ENCODE results near the gene RPS19.

RPS19 gene
- total RNA-seq = 1,128 to 1,265 reads per million in 2 experiments

GRCh38 chr19:41859618-41860418, at the start of gene RPS19:
Gene RPS19 (plus strand): TSS chr19:41860255. CDS start chr19:41860775, 520 bp downstream.
- peak; percentile 97 for DNase-seq (ENCODE audit: low read depth)

DNA sequence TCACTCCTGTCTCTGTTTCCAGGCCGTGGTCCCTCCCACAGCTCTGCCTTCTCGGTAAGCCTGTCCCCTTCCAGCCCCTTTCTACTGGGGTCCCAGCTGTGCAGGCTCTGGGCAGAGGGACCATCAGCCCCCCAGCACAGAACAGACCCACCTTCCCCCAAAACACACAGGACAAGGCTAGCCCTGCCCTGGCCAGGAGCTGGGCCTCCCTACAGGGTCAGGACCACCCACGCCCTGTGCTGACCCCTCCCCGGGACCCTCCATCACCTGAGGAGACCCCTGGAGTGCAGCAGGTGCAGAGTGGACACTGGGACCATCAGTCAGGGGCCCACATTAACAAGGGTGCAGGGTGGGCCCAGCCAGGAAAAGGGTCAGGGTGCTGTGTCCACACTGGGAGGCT, 49.8 kb upstream of the RPS19 start:
- no peak for DNase-seq (ENCODE audit: low read depth)

DNA sequence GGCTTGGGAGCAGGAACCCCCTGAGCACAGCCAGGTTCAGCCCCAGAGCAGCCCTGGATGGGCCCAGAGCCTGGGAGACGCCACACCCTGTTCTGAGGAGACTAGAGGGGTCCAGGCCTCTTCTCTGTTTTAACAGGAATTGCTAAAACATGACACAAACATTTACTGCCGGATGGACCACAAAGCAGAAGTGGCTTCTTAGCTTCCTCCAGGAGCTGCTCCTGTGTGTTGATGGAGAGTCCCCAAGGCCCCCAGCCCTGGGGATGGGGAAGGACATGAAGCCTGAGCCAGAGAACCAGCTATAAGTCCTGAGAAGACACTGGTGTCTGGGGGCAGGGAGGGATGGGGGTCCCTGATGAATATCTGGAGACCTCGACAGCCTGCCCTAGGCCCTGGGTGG, 49.0 kb upstream of the RPS19 start:
- DNase-seq (ENCODE audit: low read depth) = no peak

- no peak for DNase-seq (ENCODE audit: low read depth)
Observed at GRCh38 chr19:41811981-41812380, 48.1 kb upstream of the RPS19 start.

DNA sequence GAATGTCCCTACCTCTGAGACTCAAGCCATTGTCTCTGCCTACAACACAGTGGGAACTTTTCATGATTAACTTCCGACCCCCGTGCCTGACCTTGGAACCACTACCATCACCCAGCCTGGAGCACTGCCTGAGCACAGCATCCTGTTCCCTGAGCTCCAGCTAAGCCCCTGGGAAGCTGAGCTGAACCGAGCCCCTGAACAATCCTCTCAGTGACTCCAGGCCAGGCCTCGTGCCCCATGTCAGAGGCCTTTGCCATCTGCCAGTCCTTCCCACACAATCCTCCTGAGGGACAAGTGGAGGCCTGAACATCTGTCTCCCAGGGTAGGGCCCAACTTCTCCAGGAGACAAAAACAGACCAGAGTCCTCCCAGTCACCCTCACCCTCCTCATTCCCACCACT, 46.1 kb upstream of the RPS19 start:
- no peak for DNase-seq (ENCODE audit: low read depth)

GRCh38 chr19:41815301-41815700, 44.8 kb upstream of the RPS19 start:
- no peak for DNase-seq (ENCODE audit: low read depth)

GRCh38 chr19:41816761-41817160, 43.3 kb upstream of the RPS19 start:
- DNase-seq (ENCODE audit: low read depth) = no peak

GRCh38 chr19:41821003-41821735, 38.9 kb upstream of the RPS19 start:
- DNase-seq (ENCODE audit: low read depth) = peak; percentile 12

DNA sequence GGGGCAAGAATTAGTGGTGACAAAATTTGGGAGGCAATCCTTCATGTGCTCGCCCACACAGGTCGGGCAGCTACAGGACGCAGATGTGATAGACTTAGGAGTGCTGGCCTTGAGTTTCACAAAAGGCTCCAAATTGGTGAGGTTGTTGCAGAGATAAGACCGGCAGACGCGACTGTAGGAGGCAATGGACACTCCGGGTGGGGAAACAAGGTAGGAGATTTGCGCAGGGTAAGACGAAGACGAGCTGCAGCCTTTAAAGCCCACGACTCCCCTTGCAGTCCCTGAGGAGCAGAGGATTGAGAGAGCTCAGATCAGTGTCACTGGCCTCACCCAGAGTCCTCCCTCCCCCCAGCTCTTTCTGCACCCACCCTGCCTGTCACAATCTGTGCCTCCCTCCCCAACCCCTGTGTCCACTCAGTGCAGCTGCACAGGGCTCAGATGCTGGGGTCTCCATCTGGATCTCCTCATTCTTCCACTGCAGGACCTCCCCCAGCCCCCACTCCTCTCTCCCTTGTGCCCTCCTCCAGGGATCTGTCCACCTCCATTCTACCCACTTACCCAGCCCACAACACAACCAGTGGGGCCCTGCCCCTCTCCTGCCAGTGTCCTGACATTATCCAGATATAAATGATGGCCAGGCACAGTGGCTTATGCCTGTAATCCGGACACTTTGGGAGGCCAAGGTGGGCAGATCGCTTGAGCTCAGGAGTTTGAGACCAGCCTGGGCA, 21.9 kb upstream of the RPS19 start:
- no peak for DNase-seq (ENCODE audit: low read depth)

DNA sequence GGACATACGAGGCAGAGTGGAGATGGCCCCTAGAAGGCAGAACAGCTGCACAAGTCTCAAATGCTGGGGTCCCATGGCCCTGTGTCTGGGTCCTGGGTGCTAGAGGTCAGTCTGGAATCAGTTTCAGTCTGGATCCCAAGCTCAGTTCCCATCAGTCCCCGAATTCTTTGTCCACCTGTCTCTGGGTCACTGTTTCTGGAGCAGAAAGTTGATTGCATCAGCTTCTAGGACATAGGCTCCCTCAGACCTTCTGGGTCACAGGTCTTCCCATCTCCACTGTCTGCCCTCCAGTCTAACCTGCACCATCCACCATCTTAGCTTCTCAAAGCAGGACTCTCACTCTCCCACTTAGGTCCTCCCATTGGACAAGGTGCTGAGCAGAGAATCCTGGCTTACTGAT, 20.8 kb upstream of the RPS19 start:
- no peak for DNase-seq (ENCODE audit: low read depth)

DNA sequence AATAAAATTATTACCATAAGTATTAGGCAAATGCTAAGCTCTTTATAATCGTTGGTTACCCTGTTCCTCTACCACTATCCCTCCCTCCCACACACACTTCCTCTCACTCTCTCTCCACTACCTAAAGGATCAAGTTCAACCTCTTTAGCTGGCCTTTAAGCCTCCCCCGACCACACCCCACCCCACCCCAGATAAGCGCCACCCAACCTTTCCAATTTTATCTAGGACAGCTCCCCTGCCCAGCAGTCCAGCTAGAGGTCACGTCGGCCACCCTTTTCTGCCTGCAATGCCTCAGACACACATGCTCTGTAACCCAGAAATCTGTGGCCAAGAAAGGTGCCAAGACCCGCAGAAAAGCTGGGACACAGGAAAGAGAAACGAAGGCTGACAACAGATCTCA, 16.7 kb upstream of the RPS19 start:
- DNase-seq (ENCODE audit: low read depth) = no peak

DNA sequence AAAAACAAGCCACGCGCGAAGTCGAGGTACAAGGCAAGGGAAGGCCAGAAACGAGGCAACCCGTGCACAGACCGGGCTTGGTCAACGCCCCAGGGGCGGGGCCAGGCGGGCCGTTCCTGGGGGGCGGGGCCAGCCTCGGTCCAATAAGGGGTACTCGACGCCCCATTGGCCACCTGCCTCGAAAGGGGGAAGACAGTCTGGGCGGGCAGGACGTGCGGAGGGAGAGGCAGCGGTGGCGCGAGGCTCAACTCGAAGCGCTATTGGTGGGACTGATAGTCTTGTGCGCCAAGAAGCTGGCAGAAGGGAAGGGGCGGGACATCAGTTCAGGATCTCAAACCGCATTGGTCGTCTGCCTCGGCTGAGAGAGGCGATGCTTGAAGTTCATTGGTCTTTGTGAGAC, 15.5 kb upstream of the RPS19 start, which contains the start of gene LYPD4:
Gene LYPD4 (minus strand): TSS at position 83 of the 400 bp plus-strand sequence. CDS start 5,398 bp downstream, outside the sequence.
- no peak for DNase-seq (ENCODE audit: low read depth)

- DNase-seq (ENCODE audit: low read depth) = no peak
Observed at GRCh38 chr19:41845001-41845050, 15.2 kb upstream of the RPS19 start, which contains the start of gene DMRTC2. Gene DMRTC2 (plus strand): TSS chr19:41845042. CDS start chr19:41847429, 2,387 bp downstream.

- DNase-seq (ENCODE audit: low read depth) = no peak
Observed at GRCh38 chr19:41845051-41845590, 14.9 kb upstream of the RPS19 start.

- DNase-seq (ENCODE audit: low read depth) = no peak
Observed at GRCh38 chr19:41847351-41848105, 12.5 kb upstream of the RPS19 start.

GRCh38 chr19:41848666-41849065, 11.4 kb upstream of the RPS19 start:
- DNase-seq (ENCODE audit: low read depth) = no peak

- no peak for DNase-seq (ENCODE audit: low read depth)
Observed at GRCh38 chr19:41849067-41849466, 11.0 kb upstream of the RPS19 start.

GRCh38 chr19:41850381-41850780, 9.7 kb upstream of the RPS19 start:
- no peak for DNase-seq (ENCODE audit: low read depth)

DNA sequence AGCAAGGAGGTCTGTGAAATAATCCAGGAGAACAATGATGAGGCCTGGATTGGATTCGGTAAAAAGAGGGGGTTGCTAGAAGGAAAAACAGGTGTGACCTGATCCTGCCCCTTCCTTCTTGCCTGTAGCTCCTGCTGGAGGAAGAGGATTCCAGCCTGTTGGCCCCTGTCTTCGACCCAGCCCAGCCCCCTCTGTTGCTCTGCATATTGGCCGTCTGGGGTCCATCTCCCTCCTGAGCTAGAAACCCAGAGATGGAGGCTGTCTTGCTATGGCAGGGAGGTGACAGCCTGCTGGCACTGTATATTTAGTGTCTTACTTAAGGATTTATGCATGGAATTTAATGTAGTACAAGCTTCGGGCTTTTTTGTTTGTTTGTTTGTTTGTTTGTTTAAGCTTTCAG, 8.6 kb upstream of the RPS19 start:
- DNase-seq (ENCODE audit: low read depth) = no peak

DNA sequence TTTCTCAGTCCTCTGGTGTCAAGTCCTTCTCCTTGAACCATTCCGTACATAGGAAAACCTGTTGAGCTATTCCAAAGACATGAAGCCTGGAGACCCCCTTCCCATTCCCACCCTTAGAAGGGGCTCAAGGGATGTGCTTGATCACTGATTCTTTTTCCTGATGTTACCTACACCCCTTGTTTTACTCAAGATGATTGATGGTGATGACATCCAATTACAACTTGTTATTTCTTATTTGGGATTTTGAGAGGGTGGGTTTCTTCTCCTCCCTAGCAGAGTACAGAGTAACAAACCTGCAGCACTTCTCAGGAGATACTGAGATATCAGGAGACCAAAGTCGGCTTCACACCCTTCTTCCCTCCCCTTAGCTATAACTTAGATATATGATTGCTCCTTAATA, 6.7 kb upstream of the RPS19 start:
- no peak for DNase-seq (ENCODE audit: low read depth)

GRCh38 chr19:41853768-41854167, 6.3 kb upstream of the RPS19 start:
- no peak for DNase-seq (ENCODE audit: low read depth)

- no peak for DNase-seq (ENCODE audit: low read depth)
Observed at GRCh38 chr19:41859213-41859617, 840 bp upstream of the RPS19 start.

Measured in T follicular helper cell (primary cell).